GM18520 (cell line): ENCODE data around the gene FAM174B.

Experiments used
- ATAC-seq: cut with Tn5 transposase; IDR thresholded peaks from one replicate; pipeline ENCODE4 v1.9.1; 2021; ENCODE audit not compliant: unreplicated experiment

FAM174B gene

GRCh38 chr15:92574566-92574965 is 81.0 kb downstream of the FAM174B start:
- no peak for ATAC-seq

GRCh38 chr15:92574161-92574560 is 81.4 kb downstream of the FAM174B start:
- ATAC-seq = no peak

- ATAC-seq = no peak
Measured at GRCh38 chr15:92571824-92572223, 83.8 kb downstream of the FAM174B start.

DNA sequence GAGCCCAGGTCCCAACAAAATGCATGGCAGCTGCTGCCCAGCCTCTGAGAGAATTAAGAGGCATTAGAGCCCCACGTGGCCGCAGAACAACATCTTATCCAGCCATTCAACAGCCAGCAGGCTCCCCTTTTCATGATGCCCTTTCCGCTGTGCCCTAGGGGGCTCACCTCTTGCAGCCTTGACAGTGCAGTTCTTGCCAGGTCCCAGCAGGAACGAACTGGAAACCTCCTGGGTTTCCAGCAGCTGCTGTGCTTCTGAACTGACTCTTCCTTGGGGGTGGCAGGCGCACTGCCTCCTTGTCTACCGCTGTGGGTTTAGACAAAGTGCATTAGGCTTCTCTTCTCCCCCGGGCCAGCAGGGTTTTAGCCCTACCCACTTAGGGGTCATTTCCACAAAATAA is 85.2 kb downstream of the FAM174B start:
- ATAC-seq = no peak

- no peak for ATAC-seq
Measured at GRCh38 chr15:92569778-92570177, 85.8 kb downstream of the FAM174B start.
